ENCODE results near the gene TMEM229A. TPM values are rescaled to one million over a fixed set of nuclear protein-coding genes. Genes with fewer than 3 reads are reported as not detected.

Gene TMEM229A
- total and polyA plus RNA-seq, 2 of the 8 experiments (the other 6 are each of a cell fraction or from before 2014, with no cell fraction given) = 0.33 to 0.54 TPM

DNA sequence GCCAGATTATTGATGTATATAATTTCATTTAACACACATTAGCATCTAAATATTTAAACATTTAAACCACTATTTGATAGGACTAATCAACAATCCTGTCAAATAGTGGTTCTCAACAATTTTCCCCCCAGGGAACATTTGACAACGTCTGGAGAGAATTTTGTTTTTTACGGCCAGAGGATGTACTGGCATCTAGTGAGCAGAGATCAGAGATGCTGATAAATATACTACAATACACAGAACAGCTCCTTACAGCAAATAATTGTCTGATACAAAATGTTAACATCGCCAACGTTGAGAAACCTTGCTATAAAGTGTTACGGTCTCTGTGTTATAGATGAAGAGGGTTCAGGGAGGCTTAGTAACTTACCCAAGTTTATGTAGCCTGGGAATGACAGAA, 25.0 kb upstream of the TMEM229A start:
- no peak overlapping the region for H3K27ac ChIP-seq (ENCODE audit: low read depth, low read length)
- H2BK5ac ChIP-seq (ENCODE audit: low read depth, low read length) = no peak overlapping the region
- H3K14ac ChIP-seq (ENCODE audit: insufficient read length) = no peak overlapping the region
- no peak overlapping the region for H2BK15ac ChIP-seq (ENCODE audit: low read length)
- H3K79me1 ChIP-seq (ENCODE audit: low read depth, low read length) = no peaks in the 10 kb centered on the region
- H3K56ac ChIP-seq (replicated peaks; ENCODE audit: insufficient read length, low read depth, low read length) = no peak overlapping the region
- ChIA-PET CTCF (ENCODE audit: partially characterized antibody) (interaction anchor here (1.7 kb wide), 1 partner anchor 43 kb away, joined by 5 read pairs; no protein-coding TSS in a partner anchor), POLR2A (ENCODE audit: partially characterized antibody) (no interaction called here)
- no peak overlapping the region for H2AFZ ChIP-seq (ENCODE audit: low read length)
- H2BK12ac ChIP-seq (ENCODE audit: low read depth, low read length) = no peak overlapping the region
- H2AK5ac ChIP-seq (ENCODE audit: low read depth, low read length) = no peak overlapping the region
- 84% methylated on average over 5 of the region's 5 CpGs; no CpG with 5 or more reads in 1 of the 2 experiments for WGBS, 2 experiments (ENCODE audit: extremely low coverage in 1 of 2, insufficient coverage in 1 of 2, insufficient read length in 1 of 2, insufficient replicate concordance in 2 of 2, low coverage in 1 of 2, low lambda C conversion rate in 2 of 2, missing lambda C conversion rate in 1 of 2)
- no peak overlapping the region for H3K4ac ChIP-seq (replicated peaks; ENCODE audit: insufficient read length, low read depth, low read length)
- no peaks in the 10 kb centered on the region for H3K23me2 ChIP-seq (ENCODE audit: low read depth, low read length)
- no peak overlapping the region for H4K8ac ChIP-seq (ENCODE audit: extremely low read depth, insufficient read depth, low read length)
- no peak overlapping the region for H3K4me2 ChIP-seq (ENCODE audit: insufficient read depth in 1 of 2, low read depth in 2 of 2, low read length in 2 of 2)
- H2BK20ac ChIP-seq (ENCODE audit: low read length) = no peak overlapping the region
- H3K23ac ChIP-seq (ENCODE audit: insufficient read length) = no peak overlapping the region
- H4K91ac ChIP-seq (replicated peaks; ENCODE audit: insufficient read length, low read length) = no peak overlapping the region
- H3K36me3 ChIP-seq (ENCODE audit: control insufficient read depth in 2 of 4, insufficient read depth in 4 of 4, low read length in 3 of 4) = no peaks in the 10 kb centered on the region
- no peaks in the 10 kb centered on the region for H4K20me1 ChIP-seq (replicated peaks in 1 of 2; ENCODE audit: control insufficient read depth in 1 of 2, insufficient read depth in 2 of 2, low read length in 2 of 2)
- no peaks in the 10 kb centered on the region for H3K4me1 ChIP-seq (replicated peaks in 1 of 4; ENCODE audit: control insufficient read depth in 3 of 4, insufficient read depth in 4 of 4, low read length in 3 of 4)
- no peaks in the 10 kb centered on the region for H3K27me3 ChIP-seq (replicated peaks in 1 of 4; ENCODE audit: control insufficient read depth in 3 of 4, extremely low read depth in 1 of 4, insufficient read depth in 3 of 4, low read length in 3 of 4)
- H2BK120ac ChIP-seq (replicated peaks; ENCODE audit: low read depth, low read length) = no peak overlapping the region
- DNase-seq (ENCODE audit: low read depth in 1 of 2, low spot score in 2 of 2) (no peak), FAIRE-seq (no peak)
- no peaks in the 10 kb centered on the region for H3K9me3 ChIP-seq (ENCODE audit: insufficient read depth in 2 of 2, low read depth in 1 of 2, low read length in 1 of 2)
- H3K9ac ChIP-seq (replicated peaks in 1 of 4; ENCODE audit: extremely low read depth in 1 of 4, low read depth in 3 of 4, low read length in 3 of 4) = no peak overlapping the region
- no peak overlapping the region for H3K18ac ChIP-seq (ENCODE audit: extremely low read depth, low read length)
- no peak overlapping the region for H3K4me3 ChIP-seq (ENCODE audit: extremely low read depth in 1 of 4, insufficient read depth in 2 of 4, low read depth in 3 of 4, low read length in 4 of 4)
- H4K5ac ChIP-seq (ENCODE audit: insufficient read length, low read depth, low read length) = no peak overlapping the region
- no peaks in the 10 kb centered on the region for H3K79me2 ChIP-seq (ENCODE audit: control insufficient read depth in 1 of 2, insufficient read depth in 2 of 2, low read length in 2 of 2)
- no peak for TF ChIP-seq CHD2 (IDR thresholded peaks at IDR 0.05; ENCODE audit: low read length)
